Liver (tissue), 9 donors: ENCODE results near the gene RPS10. TPM values are rescaled to one million over a fixed set of nuclear protein-coding genes. Genes with fewer than 3 reads are reported as not detected.

Experiments
- DNase-seq: peaks from one replicate; pipeline ENCODE4 v3.0.0-alpha.2; 2017; ENCODE audit warnings: low spot score
- H3K27ac ChIP-seq, 2 donors: one replicate each; pipeline ENCODE4 v1.7.0; 2013; ENCODE audit warnings: inconsistent platforms in 2 of 2, low read length in 2 of 2, control low read depth in 1 of 2, low read depth in 1 of 2, mild to moderate bottlenecking in 1 of 2
- H3K27me3 ChIP-seq, 4 donors: one replicate each; pipeline versions ENCODE4 v1.6.1 to v1.7.0; 2013; ENCODE audit warnings: low read length in 3 of 4, inconsistent platforms in 1 of 4, mild to moderate bottlenecking in 1 of 4, moderate library complexity in 1 of 4; ENCODE audit not compliant: control insufficient read depth in 4 of 4, insufficient read depth in 4 of 4
- H3K36me3 ChIP-seq, 4 donors: one replicate each; pipeline versions ENCODE4 v1.6.1 to v1.7.0; 2013; ENCODE audit warnings: low read length in 3 of 4, mild to moderate bottlenecking in 3 of 4, low read depth in 1 of 4, moderate library complexity in 1 of 4; ENCODE audit not compliant: control insufficient read depth in 4 of 4, insufficient read depth in 3 of 4
- H3K4me1 ChIP-seq, 4 donors: one replicate each; pipeline versions ENCODE4 v1.6.1 to v1.7.0; 2013; ENCODE audit warnings: low read length in 3 of 4, mild to moderate bottlenecking in 3 of 4, moderate library complexity in 1 of 4; ENCODE audit not compliant: control insufficient read depth in 4 of 4, insufficient read depth in 4 of 4
- H3K4me3 ChIP-seq, 3 donors: one replicate each; pipeline versions ENCODE4 v1.6.1 to v1.7.0; 2013; ENCODE audit warnings: low read length in 3 of 3, control low read depth in 1 of 3, low read depth in 1 of 3, mild to moderate bottlenecking in 1 of 3
- H3K9ac ChIP-seq, 2 donors: one replicate each; pipeline ENCODE4 v1.7.0; 2013; ENCODE audit warnings: low read length in 2 of 2, mild to moderate bottlenecking in 2 of 2, moderate library complexity in 2 of 2, control low read depth in 1 of 2, low read depth in 1 of 2
- H3K9me3 ChIP-seq, 4 donors: one replicate each; pipeline versions ENCODE4 v1.6.1 to v1.7.0; 2013; ENCODE audit warnings: low read length in 3 of 4; ENCODE audit not compliant: control insufficient read depth in 4 of 4
- ATF3 ChIP-seq: IDR thresholded peaks from 2 replicates; pipeline ENCODE4 v1.6.1; 2016; ENCODE audit warnings: antibody characterized with exemption
- CTCF ChIP-seq: fragments of 150-350 bp; IDR thresholded peaks from 2 replicates; pipeline ENCODE4 v1.5.1; 2017; ENCODE audit warnings: improper control_type of control experiment, low read depth, low read length; ENCODE audit not compliant: missing input control
- EGR1 ChIP-seq, 2 donors: IDR thresholded peaks; 2 replicates each; pipeline ENCODE4 v1.6.1; 2016 to 2018; ENCODE audit warnings: antibody characterized with exemption in 2 of 2, low read depth in 2 of 2
- FOXA1 ChIP-seq: IDR thresholded peaks from 2 replicates; pipeline ENCODE4 v1.6.1; 2016; ENCODE audit warnings: antibody characterized with exemption
- FOXA2 ChIP-seq: IDR thresholded peaks from 2 replicates; pipeline ENCODE4 v1.6.1; 2016; ENCODE audit warnings: antibody characterized with exemption
- GABPA ChIP-seq, 2 donors: IDR thresholded peaks in 1 of 2; conservative IDR thresholded peaks in 1 of 2; 2 replicates each; pipeline ENCODE4 v1.6.1; 2016; ENCODE audit warnings: antibody characterized with exemption in 2 of 2, mild to moderate bottlenecking in 1 of 2, moderate library complexity in 1 of 2
- HNF4A ChIP-seq, 2 donors: conservative IDR thresholded peaks; 2 replicates each; pipeline ENCODE4 v1.6.1; 2016; ENCODE audit warnings: antibody characterized with exemption in 2 of 2, mild to moderate bottlenecking in 2 of 2
- HNF4G ChIP-seq: IDR thresholded peaks from 2 replicates; pipeline ENCODE4 v1.6.1; 2016; ENCODE audit warnings: antibody characterized with exemption
- JUND ChIP-seq, 2 donors: IDR thresholded peaks; 2 replicates each; pipeline ENCODE4 v1.6.1; 2016; ENCODE audit warnings: antibody characterized with exemption in 2 of 2
- MAX ChIP-seq: IDR thresholded peaks from 2 replicates; pipeline ENCODE4 v1.6.1; 2016; ENCODE audit warnings: antibody characterized with exemption
- NR2F2 ChIP-seq: IDR thresholded peaks from 2 replicates; pipeline ENCODE4 v1.6.1; 2016; ENCODE audit warnings: antibody characterized with exemption
- RAD21 ChIP-seq, 2 donors: IDR thresholded peaks; 2 replicates each; pipeline ENCODE4 v1.6.1; 2016; ENCODE audit warnings: antibody characterized with exemption in 2 of 2, mild to moderate bottlenecking in 2 of 2
- REST ChIP-seq: IDR thresholded peaks from 2 replicates; pipeline ENCODE4 v1.6.1; 2016; ENCODE audit warnings: antibody characterized with exemption, mild to moderate bottlenecking
- RXRA ChIP-seq, 2 donors: IDR thresholded peaks; 2 replicates each; pipeline ENCODE4 v1.6.1; 2017 to 2018; ENCODE audit warnings: antibody characterized with exemption in 2 of 2, mild to moderate bottlenecking in 1 of 2
- SP1 ChIP-seq: IDR thresholded peaks from 2 replicates; pipeline ENCODE4 v1.6.1; 2018; ENCODE audit warnings: antibody characterized with exemption, mild to moderate bottlenecking
- YY1 ChIP-seq: IDR thresholded peaks from 2 replicates; pipeline ENCODE4 v1.6.1; 2016; ENCODE audit warnings: antibody characterized with exemption, mild to moderate bottlenecking
- ZBTB33 ChIP-seq: IDR thresholded peaks from 2 replicates; pipeline ENCODE4 v1.6.1; 2016; ENCODE audit warnings: antibody characterized with exemption
- WGBS: extraction: QIAGEN DNeasy Blood & Tissue Kit; methylation state at CpG from one replicate; pipeline ENCODE4 v1.1.7; 2013; 5-methylcytosine and 5-hydroxymethylcytosine counted together
- polyA plus RNA-seq, 2 donors: library from polyadenylated mRNA; stranded (reverse) in 1 of 2; unstranded in 1 of 2; fragments of 200-250 nt in 1 of 2; fragments of >200 nt in 1 of 2; fragmentation: Nextera tagmentation in 1 of 2; extraction: Ambion mirVana in 1 of 2; gene quantifications; one replicate each; pipeline versions ENCODE4 v1.2.1 to v1.2.3, GENCODE V29; 2013 to 2015
- total RNA-seq, 2 donors: library from RNA; depleted of rRNA; stranded (reverse); fragments of >200 nt; gene quantifications; one replicate each; pipeline ENCODE4 v1.2.3, GENCODE V29; 2014
- donor health status: healthy.
- donor health status: healthy.
- donor health status: healthy.
- donor health status: healthy.
- donor health status: healthy.

The RPS10 gene
- total and polyA plus RNA-seq, 4 donors: 294 to 970 (median 832) TPM

GRCh38 chr6:34412643-34413214, 13.1 kb downstream of the RPS10 start:
- H3K9ac ChIP-seq: no peak overlapping the region
- H3K9me3 ChIP-seq: no peaks in the 10 kb centered on the region
- H3K4me3 ChIP-seq: no peak overlapping the region
- no peak for TF ChIP-seq SP1
- no peak for TF ChIP-seq CTCF
- no peak for TF ChIP-seq JUND (IDR thresholded peaks at IDR 0.05)
- TF ChIP-seq RXRA (IDR thresholded peaks at IDR 0.05): no peak
- no peak for TF ChIP-seq RAD21 (IDR thresholded peaks at IDR 0.05)
- no peak for TF ChIP-seq FOXA1
- TF ChIP-seq REST: no peak
- no peak for TF ChIP-seq GABPA (IDR thresholded peaks at IDR 0.05 in 1 of 2, conservative IDR thresholded peaks at IDR 0.05 in 1 of 2)
- TF ChIP-seq ATF3: no peak
- no peak for TF ChIP-seq YY1
- no peak for TF ChIP-seq HNF4A (conservative IDR thresholded peaks at IDR 0.05)
- TF ChIP-seq NR2F2: no peak
- TF ChIP-seq MAX: no peak
- TF ChIP-seq HNF4G: no peak
- no peak for TF ChIP-seq FOXA2
- TF ChIP-seq EGR1 (IDR thresholded peaks at IDR 0.05; ENCODE audit: low read depth in 2 of 2): no peak
- no peak for TF ChIP-seq ZBTB33
- no peaks in the 10 kb centered on the region for H3K27me3 ChIP-seq
- H3K27ac ChIP-seq: no peak overlapping the region
- DNase-seq: no peak
- WGBS: 91% methylated on average over 5 of the region's 5 CpGs
- H3K36me3 ChIP-seq: peaks cover 0 to 11% (median 9%) of the 10 kb centered on the region in 4 donors
- H3K4me1 ChIP-seq: peaks cover 5 to 30% (median 22%) of the 10 kb centered on the region in 4 donors
